HepG2 (cell line): ENCODE results near the gene MCEE. TPM values are rescaled to one million over a fixed set of nuclear protein-coding genes. Genes with fewer than 3 reads are reported as not detected.

Experiments used
- CBFB ChIP-seq: sonication (generic); formaldehyde crosslinking; IDR thresholded peaks from 2 replicates; pipeline ENCODE4 v1.4.0; 2020; ENCODE audit warnings: missing genetic modification reagents
- EED ChIP-seq: sonication (generic); formaldehyde crosslinking; IDR thresholded peaks from 2 replicates; pipeline ENCODE4 v1.5.0; 2020; ENCODE audit warnings: mild to moderate bottlenecking, missing genetic modification reagents
- GTF2F1 ChIP-seq: fragments of 150-350 bp; IDR thresholded peaks from 2 replicates; pipeline ENCODE4 v1.6.1; 2014; ENCODE audit warnings: low read length
- HNF4G ChIP-seq, 2 experiments: sonication (generic) in 1 of 2; formaldehyde crosslinking in 1 of 2; IDR thresholded peaks; 2 replicates each; pipeline versions ENCODE4 v1.4.0 to v1.6.1; 2011 to 2020; ENCODE audit warnings: borderline replicate concordance in 2 of 2, low read depth in 2 of 2, mild to moderate bottlenecking in 2 of 2, low read length in 1 of 2, missing genetic modification reagents in 1 of 2, moderate library complexity in 1 of 2
- HNRNPK ChIP-seq: fragments of 200-400 bp; formaldehyde crosslinking; IDR thresholded peaks from 2 replicates; pipeline ENCODE4 v1.6.1; 2018; ENCODE audit warnings: low read length, low read depth, moderate library complexity, mild to moderate bottlenecking; ENCODE audit not compliant: poor library complexity, severe bottlenecking
- HOMEZ ChIP-seq: IDR thresholded peaks from 2 replicates; pipeline ENCODE4 v1.6.1; 2016; ENCODE audit warnings: low read depth
- MAF1 ChIP-seq: sonication (generic); formaldehyde crosslinking; IDR thresholded peaks from 2 replicates; pipeline ENCODE4 v1.5.0; 2020; ENCODE audit warnings: missing genetic modification reagents, borderline replicate concordance
- MAFF ChIP-seq: IDR thresholded peaks from 2 replicates; pipeline ENCODE4 v1.6.1; 2011; ENCODE audit warnings: low read depth, low read length, improper control_type of control experiment
- RORA ChIP-seq: sonication (generic); formaldehyde crosslinking; IDR thresholded peaks from 2 replicates; pipeline ENCODE4 v1.5.0; 2020; ENCODE audit warnings: mild to moderate bottlenecking, missing genetic modification reagents, moderate library complexity
- SKI ChIP-seq: fragments of 450-650 bp; IDR thresholded peaks from one replicate; pipeline ENCODE4 v1.6.1; 2018; ENCODE audit warnings: mild to moderate bottlenecking; ENCODE audit not compliant: partially characterized antibody
- SMARCE1 ChIP-seq: fragments of 450-650 bp; IDR thresholded peaks from 2 replicates; pipeline ENCODE4 v1.6.1; 2017; ENCODE audit warnings: borderline replicate concordance
- SP1 ChIP-seq, 2 experiments: fragments of 450-650 bp in 1 of 2; sonication (generic) in 1 of 2; formaldehyde crosslinking in 1 of 2; IDR thresholded peaks; 2 replicates each; pipeline versions ENCODE4 v1.4.0 to v1.6.1; 2016 to 2020; ENCODE audit warnings: missing genetic modification reagents in 1 of 2
- SP4 ChIP-seq: sonication (generic); formaldehyde crosslinking; IDR thresholded peaks from 2 replicates; pipeline ENCODE4 v1.8.1; 2023; ENCODE audit warnings: mild to moderate bottlenecking, missing genetic modification reagents
- TCF7L2 ChIP-seq: IDR thresholded peaks from 2 replicates; pipeline ENCODE4 v1.6.1; 2011; ENCODE audit warnings: mild to moderate bottlenecking, low read depth, low read length, moderate library complexity
- TEAD3 ChIP-seq: optimal IDR thresholded peaks from 2 replicates; pipeline ENCODE3; 2016; ENCODE audit warnings: borderline replicate concordance
- WIZ ChIP-seq: sonication (generic); formaldehyde crosslinking; IDR thresholded peaks from 2 replicates; pipeline ENCODE4 v1.5.1; 2020; ENCODE audit warnings: mild to moderate bottlenecking, missing genetic modification reagents
- YY1 ChIP-seq: IDR thresholded peaks from 2 replicates; pipeline ENCODE4 v1.6.1; 2011; ENCODE audit warnings: low read length, low read depth, moderate library complexity, mild to moderate bottlenecking; ENCODE audit not compliant: insufficient read depth, insufficient replicate concordance
- ZBTB21 ChIP-seq: sonication (generic); formaldehyde crosslinking; IDR thresholded peaks from 2 replicates; pipeline ENCODE4 v1.4.0; 2020; ENCODE audit warnings: missing genetic modification reagents
- ZFP90 ChIP-seq: sonication (generic); formaldehyde crosslinking; IDR thresholded peaks from 2 replicates; pipeline ENCODE4 v1.8.0; 2022; ENCODE audit warnings: missing genetic modification reagents, mild to moderate bottlenecking, inconsistent platforms, borderline replicate concordance
- ZFX ChIP-seq: sonication (generic); formaldehyde crosslinking; IDR thresholded peaks from 2 replicates; pipeline ENCODE4 v1.4.0; 2020; ENCODE audit warnings: mild to moderate bottlenecking, low read depth, missing genetic modification reagents, moderate library complexity
- ZIK1 ChIP-seq: sonication (generic); formaldehyde crosslinking; IDR thresholded peaks from 2 replicates; pipeline ENCODE4 v1.5.0; 2020; ENCODE audit warnings: mild to moderate bottlenecking, low read depth, missing genetic modification reagents, borderline replicate concordance
- ZMYM2 ChIP-seq: sonication (generic); formaldehyde crosslinking; IDR thresholded peaks from 2 replicates; pipeline ENCODE4 v1.8.0; 2022; ENCODE audit warnings: mild to moderate bottlenecking, missing genetic modification reagents
- ZNF121 ChIP-seq: sonication (generic); formaldehyde crosslinking; IDR thresholded peaks from 2 replicates; pipeline ENCODE4 v1.5.0; 2020; ENCODE audit warnings: mild to moderate bottlenecking, missing genetic modification reagents
- ZNF207 ChIP-seq: fragments of 450-650 bp; IDR thresholded peaks from 2 replicates; pipeline ENCODE4 v1.6.1; 2016; ENCODE audit warnings: antibody characterized with exemption, borderline replicate concordance
- ZNF331 ChIP-seq: sonication (generic); formaldehyde crosslinking; IDR thresholded peaks from 2 replicates; pipeline ENCODE4 v1.4.0; 2020; ENCODE audit warnings: missing genetic modification reagents
- ZNF383 ChIP-seq: sonication (generic); formaldehyde crosslinking; IDR thresholded peaks from 2 replicates; pipeline ENCODE4 v1.4.0; 2020; ENCODE audit warnings: missing genetic modification reagents, mild to moderate bottlenecking, borderline replicate concordance
- ZNF574 ChIP-seq: sonication (generic); formaldehyde crosslinking; IDR thresholded peaks from 2 replicates; pipeline ENCODE4 v1.4.0; 2020; ENCODE audit warnings: missing genetic modification reagents
- polyA plus RNA-seq, 8 experiments: library from polyadenylated mRNA; depleted of rRNA in 3 of 8; stranded (reverse) in 7 of 8; unstranded in 1 of 8; fragments of >200 nt; fragmentation: Illumina TruSeq in 4 of 8; extraction: Trizol in 4 of 8; gene quantifications; 2 replicates each; pipeline versions ENCODE4 v1.2.1 to v1.2.3, GENCODE V29; 2011 to 2016; ENCODE audit warnings: low read depth in 4 of 8, missing spikeins in 1 of 8, mixed read lengths in 1 of 8; ENCODE audit not compliant: insufficient read depth in 1 of 8
- total RNA-seq, 5 experiments: library from RNA; depleted of rRNA; stranded (reverse); fragments of >200 nt; fragmentation: Illumina TruSeq; extraction: Trizol; gene quantifications; 2 replicates each; pipeline ENCODE4 v1.2.3, GENCODE V29; 2016; ENCODE audit warnings: low read depth in 1 of 5

Gene MCEE
- total and polyA plus RNA-seq, 2 of the 13 experiments (the other 11 are each of a cell fraction or from before 2014, with no cell fraction given) = 32.0 to 66.9 TPM

DNA sequence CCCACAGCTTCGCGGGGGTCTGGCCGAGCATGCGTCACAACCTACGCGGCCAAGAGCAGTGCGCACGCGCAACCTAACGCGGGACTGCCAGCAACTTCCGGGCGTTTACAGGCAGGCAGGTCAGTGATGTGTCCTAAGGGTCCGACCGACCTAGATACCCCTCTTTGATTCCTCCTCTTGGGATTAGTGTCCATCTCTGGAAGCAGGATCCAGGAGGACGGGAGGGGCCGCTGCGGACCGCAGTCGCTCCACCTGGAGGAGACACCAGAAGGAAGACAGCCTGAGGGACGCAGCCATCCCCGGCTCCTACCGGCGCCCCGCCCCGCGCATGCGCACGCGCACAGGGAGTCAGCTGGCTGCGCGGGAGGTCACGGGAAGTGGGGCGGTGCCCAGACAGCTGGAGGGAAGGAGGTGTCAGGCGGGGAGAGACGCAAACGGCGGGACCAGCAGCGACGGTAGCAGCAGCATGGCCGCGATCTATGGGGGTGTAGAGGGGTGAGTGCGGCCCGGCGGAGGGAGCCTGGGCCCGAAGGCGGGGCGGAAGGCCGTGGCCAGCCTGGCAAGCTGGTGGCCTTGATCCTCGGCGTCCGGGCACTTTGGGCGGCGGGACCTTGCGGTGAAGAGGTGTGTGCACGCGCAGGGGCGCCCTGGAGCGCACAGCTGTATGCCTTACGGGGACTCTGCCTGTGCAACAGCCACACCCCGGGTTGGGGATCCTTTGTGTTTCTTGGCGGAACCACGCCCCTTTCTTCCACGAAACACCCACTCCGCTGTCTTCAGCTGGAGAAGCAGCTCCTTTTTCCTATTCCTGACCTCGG, 61.6 kb downstream of the MCEE start, which contains the start of gene NAGK (continued):
- no peak for TF ChIP-seq TCF7L2
- TF ChIP-seq ZNF574 = peak; percentile 94
- peak; percentile 92 for TF ChIP-seq CBFB
- peak; percentile 99 for TF ChIP-seq HNRNPK
- TF ChIP-seq ZNF383 (CRISPR knock-in tag) = peak; percentile 70; the same call in 1 of the 2 replicates
- TF ChIP-seq SP4 (CRISPR knock-in tag) = peak; percentile 91
- TF ChIP-seq WIZ (CRISPR knock-in tag) = peak; percentile 71
- peak; percentile 90 for TF ChIP-seq YY1
- TF ChIP-seq EED (CRISPR knock-in tag) = peak; percentile 82; the same call in 1 of the 2 replicates
- no peak for TF ChIP-seq SMARCE1
- TF ChIP-seq TEAD3 (CRISPR knock-in tag) = peak; percentile 34
- peak; percentile 56; the same call in 1 of the 2 replicates for TF ChIP-seq HOMEZ
- TF ChIP-seq MAFF = no peak
- TF ChIP-seq MAF1 (CRISPR knock-in tag) = peak; percentile 71; the same call in 1 of the 2 replicates
- TF ChIP-seq ZFP90 = peak; percentile 98
- no peak for TF ChIP-seq ZMYM2 (CRISPR knock-in tag)
- no peak for TF ChIP-seq RORA (CRISPR knock-in tag)
- peak; percentile 87 for TF ChIP-seq ZNF331 (CRISPR knock-in tag)
- TF ChIP-seq ZIK1 (CRISPR knock-in tag) = peak; percentile 88
- TF ChIP-seq ZNF121 (CRISPR knock-in tag) = peak; percentile 68
- peak; percentile 88; the same call in 1 of the 2 replicates for TF ChIP-seq ZNF207
- TF ChIP-seq SP1 (IDR thresholded peaks at IDR 0.05) = no peak
- peak; percentile 95 for TF ChIP-seq SP1 (CRISPR knock-in tag; IDR thresholded peaks at IDR 0.05)
- no peak for TF ChIP-seq ZBTB21 (CRISPR knock-in tag)
- TF ChIP-seq GTF2F1 = no peak
- TF ChIP-seq SKI = peak; percentile 33
- peak; percentile 76 for TF ChIP-seq ZFX (CRISPR knock-in tag)
- no peak for TF ChIP-seq HNF4G (IDR thresholded peaks at IDR 0.05; ENCODE audit: borderline replicate concordance, low read depth, low read length)
- TF ChIP-seq HNF4G (CRISPR knock-in tag; IDR thresholded peaks at IDR 0.05; ENCODE audit: borderline replicate concordance, low read depth) = peak; percentile 26; the same call in 1 of the 2 replicates
